CD8-positive, alpha-beta memory T cell (primary cell): ENCODE measurements around the gene KRTAP5-7. TPM values are rescaled to one million over a fixed set of nuclear protein-coding genes. Genes with fewer than 3 reads are reported as not detected.
A peak's percentile ranks its signal among the peaks of the same experiment; 100 is the strongest.
"Not testable (repeated sequence)": the region's sequence is repeated elsewhere in the genome, so short reads cannot be mapped to it uniquely, and the experiment has no call there.

Experiments used
- CTCF ChIA-PET: fragments of 350-600 bp; sonication (Branson Sonifier 250); formaldehyde crosslinking; loops from one replicate; lab custom pipeline; 2021; ENCODE audit warnings: antibody characterized with exemption; lab: Charles Lee
- POLR2A ChIA-PET: fragments of 350-600 bp; sonication (Branson Sonifier 250); formaldehyde crosslinking; loops from one replicate; lab custom pipeline; 2021; ENCODE audit warnings: antibody characterized with exemption; lab: Charles Lee
- DNase-seq, 5 donors: peaks; one replicate each; pipeline versions ENCODE4 v3.0.0 to v3.0.0-alpha.2; 2020 to 2022; ENCODE audit warnings: mixed read lengths in 1 of 5
- H3K27ac ChIP-seq: one replicate; pipeline ENCODE4 v1.7.0; 2013; ENCODE audit warnings: low read depth, mild to moderate bottlenecking, low read length, moderate library complexity
- H3K27me3 ChIP-seq: 2 replicates; pipeline ENCODE4 v1.7.0; 2013; ENCODE audit warnings: low read length, mild to moderate bottlenecking; ENCODE audit not compliant: insufficient read depth, poor library complexity, severe bottlenecking
- H3K36me3 ChIP-seq: 2 replicates; pipeline ENCODE4 v1.7.0; 2013; ENCODE audit warnings: mild to moderate bottlenecking, low read length, moderate library complexity; ENCODE audit not compliant: insufficient read depth
- H3K4me1 ChIP-seq: 2 replicates; pipeline ENCODE4 v1.7.0; 2013; ENCODE audit warnings: mild to moderate bottlenecking, low read length, moderate library complexity; ENCODE audit not compliant: insufficient read depth
- H3K4me3 ChIP-seq: 2 replicates; pipeline ENCODE4 v1.7.0; 2013; ENCODE audit warnings: mild to moderate bottlenecking, low read length
- H3K9me3 ChIP-seq: 2 replicates; pipeline ENCODE4 v1.7.0; 2013; ENCODE audit warnings: mild to moderate bottlenecking, low read length
- H3K27ac Mint-ChIP-seq, 8 donors: one replicate each; pipeline ENCODE4 v1.8.0; 2020 to 2021; ENCODE audit warnings: mixed read lengths in 8 of 8, mild to moderate bottlenecking in 6 of 8, inconsistent platforms in 3 of 8, moderate library complexity in 3 of 8
- H3K27me3 Mint-ChIP-seq, 2 donors: one replicate each; pipeline ENCODE4 v1.8.0; 2020 to 2021; ENCODE audit warnings: mixed read lengths in 2 of 2, mild to moderate bottlenecking in 1 of 2, moderate library complexity in 1 of 2
- H3K36me3 Mint-ChIP-seq, 3 donors: one replicate each; pipeline ENCODE4 v1.8.0; 2020 to 2021; ENCODE audit warnings: mixed read lengths in 3 of 3, inconsistent platforms in 1 of 3, mild to moderate bottlenecking in 1 of 3
- H3K4me1 Mint-ChIP-seq, 3 donors: one replicate each; pipeline ENCODE4 v1.8.0; 2020 to 2021; ENCODE audit warnings: mixed read lengths in 3 of 3, inconsistent platforms in 1 of 3, mild to moderate bottlenecking in 1 of 3
- H3K4me3 Mint-ChIP-seq, 7 donors: one replicate each; pipeline ENCODE4 v1.8.0; 2020 to 2021; ENCODE audit warnings: mixed read lengths in 7 of 7, mild to moderate bottlenecking in 6 of 7, moderate library complexity in 4 of 7, inconsistent platforms in 2 of 7
- H3K9me3 Mint-ChIP-seq, 5 donors: one replicate each; pipeline ENCODE4 v1.8.0; 2020 to 2022; ENCODE audit warnings: mixed read lengths in 5 of 5, mild to moderate bottlenecking in 3 of 5, moderate library complexity in 2 of 5, inconsistent platforms in 1 of 5
- polyA plus RNA-seq: library from polyadenylated mRNA; unstranded; fragments of 300-500 nt; fragmentation: Illumina TruSeq; gene quantifications from one replicate; pipeline ENCODE4 v1.2.3, GENCODE V29; 2021
- total RNA-seq, 2 experiments: library from RNA; stranded (reverse); gene quantifications; one replicate each; pipeline ENCODE4 v1.2.3, GENCODE V29; 2021

The KRTAP5-7 gene
- total RNA-seq (not detected), polyA plus RNA-seq (not detected)

DNA sequence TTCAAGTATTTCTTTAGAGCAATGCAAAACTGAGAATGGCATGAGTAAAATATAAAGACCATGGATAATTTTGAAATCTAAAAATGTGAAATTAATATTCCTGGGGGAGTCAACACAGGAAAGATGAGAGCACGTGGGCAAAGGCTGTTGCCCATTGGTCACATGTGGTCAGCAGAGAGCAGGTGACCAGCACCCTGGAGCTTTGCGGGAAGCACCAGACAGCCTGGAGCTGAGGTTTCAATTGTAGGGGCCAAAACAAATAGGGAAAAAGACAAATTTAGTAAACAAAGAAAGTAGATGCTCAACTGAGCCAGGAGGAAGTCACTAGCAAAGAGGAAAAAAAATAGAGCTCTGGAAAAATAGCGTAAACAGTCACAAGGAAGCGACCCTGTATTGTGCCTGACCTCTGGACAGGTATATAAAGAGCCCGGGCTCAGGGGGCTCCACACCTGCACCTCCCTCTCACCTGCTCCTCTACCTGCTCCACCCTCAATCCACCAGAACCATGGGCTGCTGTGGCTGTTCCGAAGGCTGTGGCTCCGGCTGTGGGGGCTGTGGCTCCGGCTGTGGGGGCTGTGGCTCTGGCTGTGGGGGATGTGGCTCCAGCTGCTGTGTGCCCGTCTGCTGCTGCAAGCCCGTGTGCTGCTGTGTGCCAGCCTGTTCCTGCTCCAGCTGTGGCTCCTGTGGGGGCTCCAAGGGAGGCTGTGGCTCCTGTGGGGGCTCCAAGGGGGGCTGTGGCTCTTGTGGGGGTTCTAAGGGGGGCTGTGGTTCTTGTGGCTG, at the start of gene KRTAP5-7:
KRTAP5-7 (plus strand) TSS at position 472 of the 780 bp plus-strand sequence; CDS start at position 506, 34 bp downstream.
- H3K9me3 Mint-ChIP-seq, H3K36me3 ChIP-seq, H3K27me3 ChIP-seq, H3K27ac ChIP-seq, H3K9me3 ChIP-seq, H3K4me1 Mint-ChIP-seq, H3K4me1 ChIP-seq, H3K36me3 Mint-ChIP-seq, H3K4me3 Mint-ChIP-seq, DNase-seq, H3K4me3 ChIP-seq, POLR2A ChIA-PET: not testable (repeated sequence)
- Mint-ChIP-seq H3K27ac (peak within 1 kb of the TSS in 1 of 8 donors; percentile 69), H3K27me3 (peaks cover 5 to 33% of the 10 kb centered on the region in 2 donors)
- CTCF ChIA-PET = interaction anchor here (0.6 kb wide), 1 partner anchor 40 kb away, joined by 3 read pairs; no protein-coding TSS in a partner anchor

- no peaks in the 10 kb centered on the region for H3K9me3 Mint-ChIP-seq
- peaks cover 0 to 89% (median 21%) of the 10 kb centered on the region in 3 donors for H3K36me3 Mint-ChIP-seq
- no peaks in the 10 kb centered on the region for H3K27me3 Mint-ChIP-seq
- H3K27ac ChIP-seq = no peak overlapping the region
- no peaks in the 10 kb centered on the region for H3K4me1 ChIP-seq
- H3K27ac Mint-ChIP-seq = peak overlapping the region in 1 of 8 donors; percentile 62
- ChIA-PET CTCF (no interaction called here), POLR2A (no interaction called here)
- H3K4me3 ChIP-seq = no peak overlapping the region
- H3K4me1 Mint-ChIP-seq = no peaks in the 10 kb centered on the region
- H3K4me3 Mint-ChIP-seq = no peak overlapping the region
- H3K9me3 ChIP-seq = no peaks in the 10 kb centered on the region
- H3K36me3 ChIP-seq = peaks cover 27% of the 10 kb centered on the region
- no peaks in the 10 kb centered on the region for H3K27me3 ChIP-seq
- no peak for DNase-seq
Observed at GRCh38 chr11:71477641-71478527, 49.2 kb upstream of the KRTAP5-7 start.

DNA sequence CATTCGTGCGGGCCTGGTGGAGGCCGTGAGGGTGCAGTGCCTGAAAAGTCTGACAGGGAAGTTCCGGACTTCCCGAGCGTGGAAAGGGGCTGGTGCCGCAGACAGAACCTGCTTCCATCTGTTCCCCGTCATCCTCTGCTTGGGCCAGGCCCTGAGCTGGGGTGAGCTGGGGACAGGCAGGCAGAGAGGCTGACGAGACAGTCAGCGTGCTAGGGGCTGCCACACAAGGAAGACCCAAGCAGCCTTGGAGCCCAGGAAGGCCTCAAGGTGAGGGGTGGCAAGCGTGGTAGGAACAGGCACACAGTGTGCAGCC, 48.6 kb upstream of the KRTAP5-7 start:
- H3K9me3 Mint-ChIP-seq = no peaks in the 10 kb centered on the region

DNA sequence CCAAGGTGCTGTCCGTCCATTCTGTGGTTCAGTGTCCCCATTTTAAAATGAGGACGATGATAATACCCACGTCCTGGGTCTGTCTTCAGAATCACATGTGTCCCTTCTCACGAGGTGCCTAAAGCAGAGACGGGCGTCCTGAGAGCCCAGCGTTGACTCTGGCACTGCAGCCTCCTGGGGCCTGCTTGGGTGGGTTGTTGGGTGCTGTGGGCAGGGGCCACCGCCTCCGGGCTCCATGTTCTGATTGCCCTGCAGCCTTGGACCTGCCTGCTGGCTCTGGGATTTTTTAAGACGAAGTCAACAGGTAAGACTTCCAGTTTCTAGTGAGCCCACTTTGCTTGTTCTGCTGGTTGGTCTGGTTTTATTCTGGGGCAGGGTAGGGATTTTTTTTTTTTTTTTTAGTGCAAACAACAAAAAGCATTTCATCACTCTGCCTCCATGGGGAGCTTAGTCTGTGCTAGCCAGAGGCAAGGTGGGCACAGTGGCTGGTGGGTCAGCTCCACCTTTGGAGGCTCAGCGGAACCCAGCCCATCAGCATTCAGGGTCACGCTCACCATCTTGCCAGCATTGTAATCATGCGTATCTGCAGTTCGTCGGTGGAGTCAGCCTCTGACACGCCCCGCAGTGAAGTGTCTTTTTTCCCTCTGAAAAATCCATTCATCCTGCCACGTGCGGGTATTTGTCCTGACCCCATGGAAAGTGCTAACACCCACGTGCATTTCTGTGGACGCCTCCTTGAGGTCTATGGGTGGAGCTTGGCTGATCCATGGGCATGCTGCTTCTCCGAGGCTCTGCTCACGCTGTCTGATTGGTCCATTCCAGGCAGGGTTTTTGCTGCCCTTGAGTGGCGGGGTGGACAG, 45.7 kb upstream of the KRTAP5-7 start:
- H3K4me3 Mint-ChIP-seq = no peak overlapping the region
- H3K9me3 Mint-ChIP-seq = no peaks in the 10 kb centered on the region
- CTCF ChIA-PET = no interaction called here
- peaks cover 0 to 5% (median 4%) of the 10 kb centered on the region in 3 donors for H3K4me1 Mint-ChIP-seq
- H3K27me3 Mint-ChIP-seq = no peaks in the 10 kb centered on the region
- DNase-seq = no peak
- peaks cover 28 to 92% (median 36%) of the 10 kb centered on the region in 3 donors for H3K36me3 Mint-ChIP-seq
- Histone ChIP-seq H3K36me3 (peaks cover 30% of the 10 kb centered on the region), H3K4me3 (no peak overlapping the region), H3K4me1 (no peaks in the 10 kb centered on the region), H3K9me3 (no peaks in the 10 kb centered on the region), H3K27ac (no peak overlapping the region), H3K27me3 (no peaks in the 10 kb centered on the region)
- POLR2A ChIA-PET = no interaction called here
- no peak overlapping the region for H3K27ac Mint-ChIP-seq

More for the DNA sequence above, 48.6 kb upstream of the KRTAP5-7 start:
- POLR2A ChIA-PET = no interaction called here
- DNase-seq = no peak
- Mint-ChIP-seq H3K27ac (peak overlapping the region in 2 of 8 donors; percentile 21 to 24), H3K36me3 (peaks cover 6 to 89% (median 24%) of the 10 kb centered on the region in 3 donors), H3K4me1 (no peaks in the 10 kb centered on the region), H3K4me3 (no peak overlapping the region), H3K27me3 (no peaks in the 10 kb centered on the region)
- CTCF ChIA-PET = no interaction called here
- H3K9me3 ChIP-seq = no peaks in the 10 kb centered on the region
- peaks cover 27% of the 10 kb centered on the region for H3K36me3 ChIP-seq
- H3K4me3 ChIP-seq = no peak overlapping the region
- H3K27me3 ChIP-seq = no peaks in the 10 kb centered on the region
- H3K27ac ChIP-seq = no peak overlapping the region
- H3K4me1 ChIP-seq = no peaks in the 10 kb centered on the region

GRCh38 chr11:71482216-71482615, 44.9 kb upstream of the KRTAP5-7 start:
- CTCF ChIA-PET = no interaction called here

DNA sequence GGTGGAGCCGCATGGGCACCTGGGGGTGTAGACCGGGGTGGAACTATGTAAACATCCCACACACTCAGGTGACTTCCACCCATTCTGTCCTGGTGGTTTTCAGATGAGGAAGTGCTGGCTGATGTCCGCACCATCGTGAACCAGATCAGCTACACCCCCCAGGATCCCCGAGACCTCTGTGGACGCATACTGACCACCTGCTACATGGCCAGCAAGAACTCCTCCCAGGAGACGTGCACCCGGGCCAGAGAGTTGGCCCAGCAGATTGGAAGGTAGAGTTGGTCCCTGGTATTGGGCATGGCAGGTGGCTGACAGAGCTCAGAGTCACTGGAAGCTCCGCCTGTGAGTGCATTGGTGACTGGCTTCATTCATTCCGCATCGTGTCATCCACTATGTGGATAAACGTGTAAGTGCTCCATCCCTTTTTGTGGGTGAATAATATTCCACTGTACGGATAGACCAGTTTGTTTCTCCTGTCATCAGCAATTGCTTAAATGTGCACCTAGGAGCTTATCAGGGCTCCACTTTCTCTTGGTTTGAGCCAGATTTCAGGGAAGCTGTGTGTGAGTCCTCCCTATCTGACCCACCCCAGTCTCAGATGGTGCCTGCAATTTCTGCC, 44.2 kb upstream of the KRTAP5-7 start:
- Mint-ChIP-seq H3K4me3 (no peak overlapping the region), H3K27ac (no peak overlapping the region), H3K36me3 (peaks cover 30 to 85% (median 41%) of the 10 kb centered on the region in 3 donors), H3K9me3 (no peaks in the 10 kb centered on the region), H3K4me1 (peaks cover 0 to 6% (median 5%) of the 10 kb centered on the region in 3 donors), H3K27me3 (no peaks in the 10 kb centered on the region)
- POLR2A ChIA-PET = no interaction called here
- DNase-seq = peak in 1 of 5 donors; percentile 14
- no peak overlapping the region for H3K27ac ChIP-seq
- peaks cover 28% of the 10 kb centered on the region for H3K36me3 ChIP-seq
- no peaks in the 10 kb centered on the region for H3K9me3 ChIP-seq
- CTCF ChIA-PET = no interaction called here
- no peaks in the 10 kb centered on the region for H3K4me1 ChIP-seq
- no peak overlapping the region for H3K4me3 ChIP-seq
- H3K27me3 ChIP-seq = no peaks in the 10 kb centered on the region

More at GRCh38 chr11:71482216-71482615, 44.9 kb upstream of the KRTAP5-7 start:
- no peaks in the 10 kb centered on the region for H3K27me3 ChIP-seq
- no peak overlapping the region for H3K4me3 ChIP-seq
- Mint-ChIP-seq H3K4me3 (no peak overlapping the region), H3K27me3 (no peaks in the 10 kb centered on the region), H3K9me3 (no peaks in the 10 kb centered on the region), H3K27ac (no peak overlapping the region), H3K36me3 (peaks cover 30 to 88% (median 42%) of the 10 kb centered on the region in 3 donors), H3K4me1 (peaks cover 0 to 5% (median 4%) of the 10 kb centered on the region in 3 donors)
- POLR2A ChIA-PET = no interaction called here
- H3K27ac ChIP-seq = no peak overlapping the region
- no peaks in the 10 kb centered on the region for H3K4me1 ChIP-seq
- H3K36me3 ChIP-seq = peaks cover 28% of the 10 kb centered on the region
- no peak for DNase-seq
- no peaks in the 10 kb centered on the region for H3K9me3 ChIP-seq

GRCh38 chr11:71483692-71484091, 43.4 kb upstream of the KRTAP5-7 start:
- peak overlapping the region in 1 of 8 donors; percentile 18 for H3K27ac Mint-ChIP-seq
- ChIA-PET POLR2A (no interaction called here), CTCF (no interaction called here)
- peaks cover 0 to 1% of the 10 kb centered on the region in 2 donors for H3K27me3 Mint-ChIP-seq
- peaks cover 30 to 85% (median 38%) of the 10 kb centered on the region in 3 donors for H3K36me3 Mint-ChIP-seq
- no peak for DNase-seq
- peaks cover 0 to 9% (median 8%) of the 10 kb centered on the region in 3 donors for H3K4me1 Mint-ChIP-seq
- no peaks in the 10 kb centered on the region for H3K9me3 Mint-ChIP-seq
- no peaks in the 10 kb centered on the region for H3K4me1 ChIP-seq
- H3K27ac ChIP-seq = no peak overlapping the region
- H3K4me3 ChIP-seq = no peak overlapping the region
- H3K4me3 Mint-ChIP-seq = no peak overlapping the region
- H3K36me3 ChIP-seq = peaks cover 28% of the 10 kb centered on the region
- H3K27me3 ChIP-seq = no peaks in the 10 kb centered on the region
- H3K9me3 ChIP-seq = no peaks in the 10 kb centered on the region
